ENCODE data around the gene RNU1-3. TPM values are rescaled to one million over a fixed set of nuclear protein-coding genes. Genes with fewer than 3 reads are reported as not detected.
"Not testable (repeated sequence)": the region's sequence is repeated elsewhere in the genome, so short reads cannot be mapped to it uniquely, and the experiment has no call there.

RNU1-3 gene
- total and polyA plus RNA-seq, 2 donors from 2014 or later, result 26.8 to 8,605 TPM

- FAIRE-seq, result peak; percentile 98
- H3K9ac ChIP-seq (ENCODE audit: low read length in 3 of 3); intact Hi-C loops (cut with DNase I); DNase-seq; H3K4me3 ChIP-seq (ENCODE audit: low read length in 3 of 3); H3K36me3 ChIP-seq (ENCODE audit: control insufficient read depth in 2 of 3, insufficient read depth in 3 of 3, low read length in 3 of 3); H3K27me3 ChIP-seq (ENCODE audit: control insufficient read depth, insufficient read depth, low read length); H3K9me3 ChIP-seq (ENCODE audit: control insufficient read depth in 2 of 3, insufficient read depth in 1 of 3, low read length in 3 of 3); H3K4me1 ChIP-seq (ENCODE audit: control insufficient read depth in 2 of 3, insufficient read depth in 2 of 3, low read depth in 1 of 3, low read length in 3 of 3); H3K27ac ChIP-seq (ENCODE audit: low read depth in 2 of 2, low read length in 2 of 2): not testable (repeated sequence)
- peak; percentile 31 for TF ChIP-seq CTCF (IDR thresholded peaks at IDR 0.05; ENCODE audit: borderline replicate concordance, extremely low read depth, insufficient read depth)
Measured at GRCh38 chr1:16684738-16685337, 18.1 kb upstream of the RNU1-3 start.

GRCh38 chr1:16684152-16684551, 17.4 kb upstream of the RNU1-3 start:
- H3K9me3 ChIP-seq (ENCODE audit: control insufficient read depth in 2 of 3, insufficient read depth in 1 of 3, low read length in 3 of 3); DNase-seq; H3K4me1 ChIP-seq (ENCODE audit: control insufficient read depth in 2 of 3, insufficient read depth in 2 of 3, low read depth in 1 of 3, low read length in 3 of 3); H3K27ac ChIP-seq (ENCODE audit: low read depth in 2 of 2, low read length in 2 of 2); FAIRE-seq; H3K4me3 ChIP-seq (ENCODE audit: low read length in 3 of 3); H3K9ac ChIP-seq (ENCODE audit: low read length in 3 of 3); H3K36me3 ChIP-seq (ENCODE audit: control insufficient read depth in 2 of 3, insufficient read depth in 3 of 3, low read length in 3 of 3); H3K27me3 ChIP-seq (ENCODE audit: control insufficient read depth, insufficient read depth, low read length); intact Hi-C loops (cut with DNase I): not testable (repeated sequence)

- FAIRE-seq; H3K36me3 ChIP-seq (ENCODE audit: control insufficient read depth in 2 of 3, insufficient read depth in 3 of 3, low read length in 3 of 3); H3K9ac ChIP-seq (ENCODE audit: low read length in 3 of 3); H3K27me3 ChIP-seq (ENCODE audit: control insufficient read depth, insufficient read depth, low read length); H3K9me3 ChIP-seq (ENCODE audit: control insufficient read depth in 2 of 3, insufficient read depth in 1 of 3, low read length in 3 of 3); DNase-seq; H3K4me1 ChIP-seq (ENCODE audit: control insufficient read depth in 2 of 3, insufficient read depth in 2 of 3, low read depth in 1 of 3, low read length in 3 of 3); intact Hi-C loops (cut with DNase I); H3K27ac ChIP-seq (ENCODE audit: low read depth in 2 of 2, low read length in 2 of 2); H3K4me3 ChIP-seq (ENCODE audit: low read length in 3 of 3): not testable (repeated sequence)
Measured at GRCh38 chr1:16682803-16683202, 16.1 kb upstream of the RNU1-3 start.

- H3K36me3 ChIP-seq (ENCODE audit: control insufficient read depth in 2 of 3, insufficient read depth in 3 of 3, low read length in 3 of 3); H3K4me1 ChIP-seq (ENCODE audit: control insufficient read depth in 2 of 3, insufficient read depth in 2 of 3, low read depth in 1 of 3, low read length in 3 of 3); FAIRE-seq; H3K9ac ChIP-seq (ENCODE audit: low read length in 3 of 3); H3K4me3 ChIP-seq (ENCODE audit: low read length in 3 of 3); H3K27me3 ChIP-seq (ENCODE audit: control insufficient read depth, insufficient read depth, low read length); H3K9me3 ChIP-seq (ENCODE audit: control insufficient read depth in 2 of 3, insufficient read depth in 1 of 3, low read length in 3 of 3); intact Hi-C loops (cut with DNase I); H3K27ac ChIP-seq (ENCODE audit: low read depth in 2 of 2, low read length in 2 of 2): not testable (repeated sequence)
- peak in 2 of 5 donors; percentile 8 to 35 for DNase-seq
Measured at GRCh38 chr1:16680366-16680765, 13.6 kb upstream of the RNU1-3 start.

- no peak for FAIRE-seq
- no peaks in the 10 kb centered on the region for H3K36me3 ChIP-seq (ENCODE audit: control insufficient read depth in 2 of 3, insufficient read depth in 3 of 3, low read length in 3 of 3)
- DNase-seq, result peak; percentile 33 to 58 (median 41)
- H3K4me1 ChIP-seq (ENCODE audit: control insufficient read depth in 2 of 3, insufficient read depth in 2 of 3, low read depth in 1 of 3, low read length in 3 of 3), result no peaks in the 10 kb centered on the region
- no peaks in the 10 kb centered on the region for H3K9me3 ChIP-seq (ENCODE audit: control insufficient read depth in 2 of 3, insufficient read depth in 1 of 3, low read length in 3 of 3)
- H3K4me3 ChIP-seq (ENCODE audit: low read length in 3 of 3), result no peak overlapping the region
- H3K27ac ChIP-seq (ENCODE audit: low read depth in 2 of 2, low read length in 2 of 2), result no peak overlapping the region
- H3K9ac ChIP-seq (ENCODE audit: low read length in 3 of 3), result no peak overlapping the region
- intact Hi-C loops (cut with DNase I), result no loop called here
- H3K27me3 ChIP-seq (ENCODE audit: control insufficient read depth, insufficient read depth, low read length), result no peaks in the 10 kb centered on the region
- no peak for TF ChIP-seq CTCF (IDR thresholded peaks at IDR 0.05; ENCODE audit: borderline replicate concordance, extremely low read depth, insufficient read depth)
Measured at GRCh38 chr1:16677552-16678431, 11.0 kb upstream of the RNU1-3 start.

- H3K27ac ChIP-seq (ENCODE audit: low read depth in 2 of 2, low read length in 2 of 2); intact Hi-C loops (cut with DNase I); H3K9ac ChIP-seq (ENCODE audit: low read length in 3 of 3); FAIRE-seq; H3K36me3 ChIP-seq (ENCODE audit: control insufficient read depth in 2 of 3, insufficient read depth in 3 of 3, low read length in 3 of 3); H3K4me1 ChIP-seq (ENCODE audit: control insufficient read depth in 2 of 3, insufficient read depth in 2 of 3, low read depth in 1 of 3, low read length in 3 of 3); H3K9me3 ChIP-seq (ENCODE audit: control insufficient read depth in 2 of 3, insufficient read depth in 1 of 3, low read length in 3 of 3); H3K4me3 ChIP-seq (ENCODE audit: low read length in 3 of 3); H3K27me3 ChIP-seq (ENCODE audit: control insufficient read depth, insufficient read depth, low read length): not testable (repeated sequence)
- peak in 4 of 5 donors; percentile 20 to 38 (median 28) for DNase-seq
Measured at GRCh38 chr1:16676661-16677523, 10.1 kb upstream of the RNU1-3 start.

Data from kidney (tissue), 14 donors.